Erythroblast (primary cell): ENCODE results near the gene RTP3.

Experiments
- GATA1 ChIP-seq: IDR thresholded peaks from 2 replicates; pipeline ENCODE4 v1.6.1; 2011; ENCODE audit warnings: low read depth, mild to moderate bottlenecking, control low read depth, low read length, moderate library complexity
- POLR2A ChIP-seq: IDR thresholded peaks from 2 replicates; pipeline ENCODE4 v1.6.1; 2011; ENCODE audit warnings: mild to moderate bottlenecking, low read length

DNA sequence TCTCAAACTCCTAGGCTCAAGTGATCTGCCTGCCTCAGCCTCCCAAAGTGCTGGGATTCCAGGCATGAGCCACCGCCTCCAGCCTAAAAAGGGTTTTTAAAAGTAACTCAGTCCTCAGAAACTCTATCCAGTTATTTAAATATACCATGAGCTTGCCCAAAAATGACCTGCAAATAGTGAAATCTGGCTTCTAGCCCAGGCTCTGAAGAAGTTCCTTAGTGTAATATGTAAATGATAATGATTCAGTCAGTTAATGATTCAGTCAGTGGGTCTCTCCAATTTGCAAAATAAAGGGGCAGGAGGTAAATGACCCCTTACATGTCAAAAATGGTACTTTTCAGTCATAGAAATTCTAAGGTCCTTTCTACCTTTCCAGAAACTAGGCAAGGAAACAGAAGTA lies 39.5 kb downstream of the RTP3 start:
- TF ChIP-seq POLR2A = no peak
- no peak for TF ChIP-seq GATA1
